Fibroblast of mammary gland (primary cell): ENCODE results near the gene MBTD1.
"Not testable (repeated sequence)": the region's sequence is repeated elsewhere in the genome, so short reads cannot be mapped to it uniquely, and the experiment has no call there.

Source experiments
- DNase-seq: peaks from one replicate; pipeline ENCODE4 v3.0.0-alpha.2; 2010; ENCODE audit warnings: low read depth
- H3K4me3 ChIP-seq: 2 replicates; pipeline ENCODE4 v1.5.1; 2011; ENCODE audit warnings: low read depth, mild to moderate bottlenecking, low read length, moderate library complexity; ENCODE audit not compliant: control insufficient read depth
- TF ChIP-seq, protein P1 (sequence below): conservative IDR thresholded peaks from 2 replicates; pipeline ENCODE4 v1.5.1; 2011; ENCODE audit warnings: low read depth, low read length, inconsistent platforms; ENCODE audit not compliant: control insufficient read depth, insufficient read depth

MBTD1 gene

GRCh38 chr17:51259564-51260236 lies at the start of gene MBTD1:
MBTD1 (minus strand) TSS chr17:51260049; CDS start chr17:51225161, 34,888 bp downstream.
- DNase-seq = peak; percentile 95
- TF ChIP-seq, protein P1, sequence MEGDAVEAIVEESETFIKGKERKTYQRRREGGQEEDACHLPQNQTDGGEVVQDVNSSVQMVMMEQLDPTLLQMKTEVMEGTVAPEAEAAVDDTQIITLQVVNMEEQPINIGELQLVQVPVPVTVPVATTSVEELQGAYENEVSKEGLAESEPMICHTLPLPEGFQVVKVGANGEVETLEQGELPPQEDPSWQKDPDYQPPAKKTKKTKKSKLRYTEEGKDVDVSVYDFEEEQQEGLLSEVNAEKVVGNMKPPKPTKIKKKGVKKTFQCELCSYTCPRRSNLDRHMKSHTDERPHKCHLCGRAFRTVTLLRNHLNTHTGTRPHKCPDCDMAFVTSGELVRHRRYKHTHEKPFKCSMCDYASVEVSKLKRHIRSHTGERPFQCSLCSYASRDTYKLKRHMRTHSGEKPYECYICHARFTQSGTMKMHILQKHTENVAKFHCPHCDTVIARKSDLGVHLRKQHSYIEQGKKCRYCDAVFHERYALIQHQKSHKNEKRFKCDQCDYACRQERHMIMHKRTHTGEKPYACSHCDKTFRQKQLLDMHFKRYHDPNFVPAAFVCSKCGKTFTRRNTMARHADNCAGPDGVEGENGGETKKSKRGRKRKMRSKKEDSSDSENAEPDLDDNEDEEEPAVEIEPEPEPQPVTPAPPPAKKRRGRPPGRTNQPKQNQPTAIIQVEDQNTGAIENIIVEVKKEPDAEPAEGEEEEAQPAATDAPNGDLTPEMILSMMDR = no peak
- peak within 1 kb of the TSS; percentile 89 for H3K4me3 ChIP-seq

DNA sequence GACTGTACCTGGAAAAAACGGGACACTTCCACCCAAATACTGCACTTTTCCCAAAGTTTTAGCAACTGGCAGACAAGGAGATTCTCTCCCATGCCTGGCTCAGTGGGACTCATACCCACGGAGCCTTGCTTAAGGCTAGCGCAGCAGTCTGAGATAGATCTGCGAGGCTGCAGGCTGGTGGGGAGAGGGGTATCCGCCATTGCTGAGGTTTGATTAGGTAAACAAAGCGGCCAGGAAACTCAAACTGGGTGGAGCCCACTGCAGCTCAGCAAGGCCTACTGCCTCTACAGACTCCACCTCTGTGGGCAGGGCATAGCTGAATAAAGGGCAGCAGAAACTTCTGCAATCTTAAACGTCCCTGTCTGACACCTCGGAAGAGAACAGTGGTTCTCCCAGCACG lies 45.3 kb upstream of the MBTD1 start:
- DNase-seq = no peak
- TF ChIP-seq, protein P1 = no peak
- H3K4me3 ChIP-seq = no peak overlapping the region

- TF ChIP-seq, protein P1 = no peak
- DNase-seq = no peak
- H3K4me3 ChIP-seq = no peak overlapping the region
Observed at GRCh38 chr17:51299859-51300258, 40.0 kb upstream of the MBTD1 start.

GRCh38 chr17:51298508-51299371 lies 38.9 kb upstream of the MBTD1 start:
- peak; percentile 54 for DNase-seq
- TF ChIP-seq, protein P1 = peak; percentile 84
- H3K4me3 ChIP-seq = no peak overlapping the region

GRCh38 chr17:51294338-51294737 lies 34.5 kb upstream of the MBTD1 start:
- H3K4me3 ChIP-seq, DNase-seq: not testable (repeated sequence)

GRCh38 chr17:51289696-51290111 lies 29.9 kb upstream of the MBTD1 start:
- TF ChIP-seq, protein P1 = no peak

DNA sequence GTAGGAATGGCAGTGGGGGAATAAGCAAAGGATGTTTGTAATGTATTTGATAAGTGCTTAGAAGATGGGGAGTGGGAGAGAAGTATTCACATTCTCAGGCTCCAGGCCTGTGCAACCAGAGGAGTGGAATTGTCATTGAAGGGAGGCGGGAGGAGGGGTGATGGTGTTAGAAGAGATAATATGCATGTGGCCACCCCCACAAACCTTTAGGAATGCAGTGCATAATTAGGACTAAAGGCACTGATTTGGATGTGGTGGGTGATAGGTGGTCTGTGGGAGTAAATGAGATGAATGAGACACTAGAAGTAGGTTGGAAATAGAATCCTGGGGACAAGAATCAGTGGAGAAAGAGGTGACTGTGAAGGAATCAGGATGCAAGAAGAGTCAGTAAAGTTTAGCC lies 27.6 kb upstream of the MBTD1 start:
- TF ChIP-seq, protein P1 = no peak
- no peak overlapping the region for H3K4me3 ChIP-seq
- no peak for DNase-seq

More at GRCh38 chr17:51289696-51290111, 29.9 kb upstream of the MBTD1 start:
- DNase-seq = no peak
- H3K4me3 ChIP-seq = no peak overlapping the region
